Measurements from ENCODE around the gene PLA2G4D.

DNA sequence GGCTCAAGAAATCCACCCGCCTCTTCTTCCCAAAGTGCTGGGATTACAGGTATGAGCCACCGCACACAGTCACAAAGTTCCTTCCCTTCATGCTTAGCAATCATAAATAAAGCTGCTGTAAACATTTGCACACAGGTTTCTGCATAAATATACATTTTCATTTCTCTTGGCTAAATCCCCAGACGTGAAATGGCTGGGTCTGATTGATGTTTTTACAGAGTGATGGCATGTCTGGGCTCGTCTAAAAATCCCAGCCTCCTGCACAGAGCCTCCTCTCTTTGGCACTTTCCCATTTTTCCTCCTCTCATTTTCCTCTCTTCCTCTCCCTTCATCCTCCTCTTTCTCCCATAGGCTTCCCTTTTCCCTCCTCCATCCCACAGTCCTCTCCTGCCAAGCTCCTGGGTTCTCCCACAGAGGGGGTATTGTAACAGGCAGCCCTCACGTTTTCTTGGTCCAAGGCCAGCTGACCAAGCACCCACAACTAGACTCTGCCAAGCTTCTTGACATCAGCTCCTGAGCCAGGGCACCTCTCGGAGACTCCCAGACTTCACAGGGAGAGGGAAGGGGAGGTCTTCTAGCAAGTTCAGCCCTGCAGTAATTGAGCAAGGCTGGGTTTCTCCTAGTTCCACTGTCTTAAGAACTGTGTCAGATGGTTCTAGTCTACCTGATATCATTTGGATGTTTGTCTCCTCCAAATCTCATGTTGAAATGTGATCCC is 63.0 kb downstream of the PLA2G4D start:
- TF ChIP-seq EZH2phosphoT487 (IDR thresholded peaks at IDR 0.05; ENCODE audit: unreplicated experiment) (no peak), CTCF (conservative IDR thresholded peaks at IDR 0.05; ENCODE audit: low read depth in 2 of 2) (no peak), POLR2AphosphoS5 (IDR thresholded peaks at IDR 0.05; ENCODE audit: low read depth) (no peak), EZH2 (IDR thresholded peaks at IDR 0.05; ENCODE audit: low read depth, unreplicated experiment) (no peak), ZNF114 (CRISPR knock-in tag; IDR thresholded peaks at IDR 0.05) (no peak), CREB1 (CRISPR knock-in tag; IDR thresholded peaks at IDR 0.05; ENCODE audit: low read depth) (no peak), ZNF331 (CRISPR knock-in tag; IDR thresholded peaks at IDR 0.05; ENCODE audit: low read depth) (no peak), STAT1 (IDR thresholded peaks at IDR 0.05; ENCODE audit: unreplicated experiment) (no peak), JUNB (IDR thresholded peaks at IDR 0.05; ENCODE audit: unreplicated experiment) (no peak)
- TF ChIP-seq, protein P1, sequence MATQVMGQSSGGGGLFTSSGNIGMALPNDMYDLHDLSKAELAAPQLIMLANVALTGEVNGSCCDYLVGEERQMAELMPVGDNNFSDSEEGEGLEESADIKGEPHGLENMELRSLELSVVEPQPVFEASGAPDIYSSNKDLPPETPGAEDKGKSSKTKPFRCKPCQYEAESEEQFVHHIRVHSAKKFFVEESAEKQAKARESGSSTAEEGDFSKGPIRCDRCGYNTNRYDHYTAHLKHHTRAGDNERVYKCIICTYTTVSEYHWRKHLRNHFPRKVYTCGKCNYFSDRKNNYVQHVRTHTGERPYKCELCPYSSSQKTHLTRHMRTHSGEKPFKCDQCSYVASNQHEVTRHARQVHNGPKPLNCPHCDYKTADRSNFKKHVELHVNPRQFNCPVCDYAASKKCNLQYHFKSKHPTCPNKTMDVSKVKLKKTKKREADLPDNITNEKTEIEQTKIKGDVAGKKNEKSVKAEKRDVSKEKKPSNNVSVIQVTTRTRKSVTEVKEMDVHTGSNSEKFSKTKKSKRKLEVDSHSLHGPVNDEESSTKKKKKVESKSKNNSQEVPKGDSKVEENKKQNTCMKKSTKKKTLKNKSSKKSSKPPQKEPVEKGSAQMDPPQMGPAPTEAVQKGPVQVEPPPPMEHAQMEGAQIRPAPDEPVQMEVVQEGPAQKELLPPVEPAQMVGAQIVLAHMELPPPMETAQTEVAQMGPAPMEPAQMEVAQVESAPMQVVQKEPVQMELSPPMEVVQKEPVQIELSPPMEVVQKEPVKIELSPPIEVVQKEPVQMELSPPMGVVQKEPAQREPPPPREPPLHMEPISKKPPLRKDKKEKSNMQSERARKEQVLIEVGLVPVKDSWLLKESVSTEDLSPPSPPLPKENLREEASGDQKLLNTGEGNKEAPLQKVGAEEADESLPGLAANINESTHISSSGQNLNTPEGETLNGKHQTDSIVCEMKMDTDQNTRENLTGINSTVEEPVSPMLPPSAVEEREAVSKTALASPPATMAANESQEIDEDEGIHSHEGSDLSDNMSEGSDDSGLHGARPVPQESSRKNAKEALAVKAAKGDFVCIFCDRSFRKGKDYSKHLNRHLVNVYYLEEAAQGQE (IDR thresholded peaks at IDR 0.05; ENCODE audit: unreplicated experiment), result no peak
- TF ChIP-seq, protein P2, sequence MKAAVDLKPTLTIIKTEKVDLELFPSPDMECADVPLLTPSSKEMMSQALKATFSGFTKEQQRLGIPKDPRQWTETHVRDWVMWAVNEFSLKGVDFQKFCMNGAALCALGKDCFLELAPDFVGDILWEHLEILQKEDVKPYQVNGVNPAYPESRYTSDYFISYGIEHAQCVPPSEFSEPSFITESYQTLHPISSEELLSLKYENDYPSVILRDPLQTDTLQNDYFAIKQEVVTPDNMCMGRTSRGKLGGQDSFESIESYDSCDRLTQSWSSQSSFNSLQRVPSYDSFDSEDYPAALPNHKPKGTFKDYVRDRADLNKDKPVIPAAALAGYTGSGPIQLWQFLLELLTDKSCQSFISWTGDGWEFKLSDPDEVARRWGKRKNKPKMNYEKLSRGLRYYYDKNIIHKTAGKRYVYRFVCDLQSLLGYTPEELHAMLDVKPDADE (IDR thresholded peaks at IDR 0.05), result no peak
